Myocyte (in vitro differentiated cells): ENCODE results near the gene FRG2. TPM values are rescaled to one million over a fixed set of nuclear protein-coding genes. Genes with fewer than 3 reads are reported as not detected.
"Not testable (repeated sequence)": the region's sequence is repeated elsewhere in the genome, so short reads cannot be mapped to it uniquely, and the experiment has no call there.

ENCODE experiments used
- DNase-seq: peaks from one replicate; pipeline ENCODE4 v3.0.0-alpha.2; 2012; ENCODE audit warnings: low read depth
- polyA plus RNA-seq: library from polyadenylated mRNA; unstranded; fragments of >200 nt; gene quantifications from one replicate; pipeline ENCODE4 v1.2.1, GENCODE V29; 2012; ENCODE audit warnings: missing spikeins
- total RNA-seq: library from RNA; depleted of rRNA; stranded (reverse); fragments of >200 nt; gene quantifications from 2 replicates; pipeline ENCODE4 v1.2.3, GENCODE V29; 2014

FRG2 gene
- total RNA-seq = not detected in 2 replicates
- not detected for polyA plus RNA-seq

DNA sequence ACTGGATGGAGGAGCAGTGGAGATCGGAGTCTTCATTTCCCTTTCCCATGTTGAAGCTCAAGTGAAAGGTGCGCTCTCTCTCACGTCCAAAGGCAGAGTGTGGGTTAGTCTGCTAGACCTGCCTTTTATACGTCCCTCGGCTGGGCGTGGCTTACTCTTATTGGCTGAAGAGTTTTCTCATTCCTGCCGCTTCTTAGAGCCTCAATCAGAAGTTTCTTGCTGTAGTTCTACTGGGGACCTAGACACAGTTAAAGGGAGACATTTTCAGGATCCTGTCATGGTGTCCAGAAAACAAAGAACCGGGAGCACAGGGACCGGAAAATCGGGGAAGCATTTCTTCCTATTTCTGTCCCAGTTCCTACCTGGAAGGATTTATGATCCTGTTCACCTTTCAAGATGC is at the start of gene FRG2:
Gene FRG2, minus strand, starts transcription at position 101 of the 400 bp plus-strand sequence. Its CDS starts 52 bp downstream, at position 49.
- DNase-seq = not testable (repeated sequence)

DNA sequence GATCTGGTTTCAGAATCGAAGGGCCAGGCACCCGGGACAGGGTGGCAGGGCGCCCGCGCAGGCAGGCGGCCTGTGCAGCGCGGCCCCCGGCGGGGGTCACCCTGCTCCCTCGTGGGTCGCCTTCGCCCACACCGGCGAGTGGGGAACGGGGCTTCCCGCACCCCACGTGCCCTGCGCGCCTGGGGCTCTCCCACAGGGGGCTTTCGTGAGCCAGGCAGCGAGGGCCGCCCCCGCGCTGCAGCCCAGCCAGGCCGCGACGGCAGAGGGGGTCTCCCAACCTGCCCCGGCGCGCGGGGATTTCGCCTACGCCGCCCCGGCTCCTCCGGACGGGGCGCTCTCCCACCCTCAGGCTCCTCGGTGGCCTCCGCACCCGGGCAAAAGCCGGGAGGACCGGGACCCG is 41.3 kb upstream of the FRG2 start:
- not testable (repeated sequence) for DNase-seq

DNA sequence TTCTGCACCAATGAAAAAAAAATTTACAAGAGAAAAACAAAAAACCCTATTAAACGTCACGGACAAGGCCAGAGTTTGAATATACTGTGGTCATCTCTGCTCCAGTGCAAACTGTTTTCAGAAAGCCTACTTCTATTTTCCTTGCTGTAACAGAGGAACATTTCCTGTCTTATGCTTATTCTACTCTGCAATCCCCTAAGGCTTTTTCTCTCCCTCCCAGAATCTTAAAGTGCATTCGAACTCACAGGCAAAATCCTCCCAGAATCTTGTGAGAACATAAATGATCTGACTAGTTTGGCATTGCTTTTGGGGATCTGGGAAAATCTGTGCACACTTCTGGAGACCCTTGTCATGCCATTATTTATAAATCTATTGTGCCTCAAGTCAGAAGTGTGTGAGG is 37.7 kb upstream of the FRG2 start:
- DNase-seq = not testable (repeated sequence)

DNA sequence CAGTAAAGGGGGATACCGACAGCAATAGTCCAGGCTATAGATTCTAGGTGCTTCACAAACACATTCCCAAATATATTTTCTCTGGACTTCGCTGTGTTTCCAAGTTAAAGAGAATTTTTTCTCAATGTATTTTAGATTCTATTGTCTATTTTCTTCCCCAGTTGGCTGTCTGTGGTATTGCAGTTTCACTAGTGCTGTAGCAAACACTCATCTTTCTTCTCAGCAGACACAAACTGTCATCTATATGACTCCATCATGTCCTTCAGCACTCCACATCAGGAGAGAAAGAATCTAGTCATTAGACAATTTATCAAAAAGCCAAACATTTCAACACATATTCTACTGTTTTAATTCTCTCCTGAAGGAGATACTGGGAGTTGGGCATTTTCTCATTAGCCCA is 37.3 kb upstream of the FRG2 start, which contains the start of gene DBET:
Gene DBET, plus strand, starts transcription at position 161 of the 400 bp plus-strand sequence.
- DNase-seq = not testable (repeated sequence)

DNA sequence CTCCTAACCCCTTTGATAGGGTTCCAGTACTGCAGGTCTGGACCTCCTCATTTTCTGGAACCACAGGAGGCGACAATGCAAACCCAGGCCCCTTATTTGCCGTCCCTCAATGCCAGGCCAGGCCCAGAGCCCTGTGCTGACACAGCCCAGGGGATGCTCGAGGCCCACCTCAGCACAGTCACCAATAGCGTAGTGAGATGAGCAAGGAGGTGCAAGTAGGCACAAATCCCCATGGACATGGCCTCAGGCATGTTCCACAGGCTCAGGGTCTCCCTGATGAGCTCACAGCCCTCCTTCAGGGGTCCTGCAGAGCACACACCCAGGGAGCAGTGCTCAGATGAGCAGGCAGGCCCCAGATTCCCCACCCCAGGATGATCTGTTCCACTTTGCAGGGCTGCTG is 31.9 kb upstream of the FRG2 start:
- not testable (repeated sequence) for DNase-seq

DNA sequence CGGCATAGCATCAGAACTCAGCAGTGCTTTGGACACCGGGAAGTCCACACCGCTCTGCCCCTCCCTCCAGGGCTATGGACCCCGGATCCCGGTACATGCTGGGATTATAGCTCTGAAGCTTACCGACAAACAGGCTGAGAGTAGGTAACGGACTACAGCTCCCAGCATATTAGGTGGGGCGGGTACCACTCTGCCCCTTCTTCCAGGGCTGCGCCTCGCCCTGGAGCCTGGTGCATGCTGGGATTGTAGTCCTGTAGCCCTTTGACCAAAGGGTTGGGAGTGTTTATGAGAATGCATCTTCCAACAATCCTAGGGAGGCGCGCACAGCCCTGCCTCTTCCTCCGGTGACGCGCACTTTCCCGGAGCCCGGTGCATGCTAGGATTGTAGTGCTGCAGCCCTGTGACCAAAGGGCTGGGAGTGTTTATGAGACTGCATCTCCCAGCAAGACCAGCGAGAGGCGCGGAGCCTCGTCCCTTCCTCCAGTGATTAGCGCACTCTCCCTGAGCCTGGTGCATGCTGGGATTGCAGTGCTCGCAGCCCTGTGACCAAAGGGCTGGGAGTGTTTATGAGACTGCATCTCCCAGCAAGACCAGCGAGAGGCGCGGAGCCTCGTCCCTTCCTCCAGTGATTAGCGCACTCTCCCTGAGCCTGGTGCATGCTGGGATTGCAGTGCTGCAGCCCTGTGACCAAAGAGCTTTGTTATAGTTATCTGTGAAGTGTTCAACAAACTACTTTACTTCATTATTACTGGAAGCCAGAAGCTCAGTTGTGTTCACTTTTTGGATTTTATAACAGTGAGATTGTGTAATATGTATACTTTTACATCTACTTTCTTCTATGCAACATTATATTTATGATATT is 22.6 kb upstream of the FRG2 start:
- not testable (repeated sequence) for DNase-seq

DNA sequence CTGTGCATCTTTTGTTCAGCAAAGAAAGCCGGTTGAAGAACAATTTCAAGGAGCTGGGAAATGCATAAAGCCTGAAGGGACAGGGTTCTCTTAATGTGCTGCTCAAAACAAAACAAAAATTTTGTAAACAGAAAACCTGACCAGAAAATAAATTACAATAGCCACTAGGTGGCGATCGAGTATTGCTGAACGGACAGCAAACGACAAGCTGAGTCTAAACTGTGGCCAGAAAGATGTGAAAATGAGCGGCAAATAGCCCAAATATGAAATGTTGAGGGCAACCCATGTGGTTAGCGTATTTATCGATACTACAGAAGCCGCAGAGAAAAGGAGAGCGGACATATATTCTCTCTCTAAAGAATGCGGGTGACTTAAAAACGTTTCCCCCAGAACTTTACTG is 20.6 kb upstream of the FRG2 start:
- not testable (repeated sequence) for DNase-seq

DNA sequence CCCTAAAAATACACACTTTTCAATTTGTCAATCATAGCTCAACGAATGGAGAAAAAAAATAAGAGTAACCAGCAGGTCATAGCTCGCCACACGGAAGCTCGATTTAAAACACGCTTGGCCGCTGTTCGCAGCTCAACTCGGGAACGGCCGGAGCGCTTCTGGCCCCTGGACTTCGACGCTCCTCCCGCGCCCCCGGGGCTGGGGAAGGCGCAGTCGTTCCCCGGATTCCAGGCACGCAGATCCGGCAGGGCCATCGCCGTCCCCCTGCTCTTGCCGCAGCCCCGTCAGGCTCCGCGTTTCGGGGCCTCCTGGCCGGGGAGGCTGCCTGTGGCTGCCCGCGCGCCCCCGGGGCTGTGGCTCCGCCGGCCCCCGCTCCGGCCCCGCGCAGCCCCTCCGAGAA is 13.8 kb upstream of the FRG2 start:
- DNase-seq = not testable (repeated sequence)

DNA sequence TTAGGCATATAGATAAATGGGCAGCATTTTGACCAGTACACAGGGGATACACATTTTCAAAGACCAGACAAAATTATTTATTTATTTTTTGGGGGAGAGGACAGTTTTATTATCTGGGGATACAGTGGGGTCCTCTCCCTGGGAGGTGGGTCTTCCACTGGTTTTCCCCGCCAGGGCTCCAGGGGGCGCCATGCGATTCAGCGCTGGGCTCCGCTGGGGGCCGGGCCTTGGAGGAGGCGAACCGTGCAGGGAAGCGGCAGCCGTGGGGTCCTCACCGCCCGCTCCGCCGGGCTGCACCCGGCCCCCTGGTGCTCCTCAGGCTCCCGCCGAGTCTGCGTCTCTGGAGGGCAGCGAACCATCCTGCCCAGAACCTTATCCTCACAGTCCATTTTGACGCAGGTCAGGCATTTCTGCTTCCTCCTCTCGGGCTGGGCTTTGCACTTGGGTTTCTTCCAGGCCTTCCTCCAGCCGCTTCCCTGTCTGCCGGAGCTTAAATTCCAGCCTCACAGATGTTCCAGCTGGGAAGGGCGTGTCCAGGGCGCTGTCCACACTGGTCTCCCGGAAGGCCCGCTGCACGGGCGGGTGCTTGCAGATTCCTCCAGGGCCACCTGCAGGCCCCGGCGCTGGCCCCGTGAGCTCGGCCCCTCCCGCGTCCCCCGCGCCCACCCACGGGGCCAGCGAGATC is 10.8 kb upstream of the FRG2 start:
- not testable (repeated sequence) for DNase-seq

DNA sequence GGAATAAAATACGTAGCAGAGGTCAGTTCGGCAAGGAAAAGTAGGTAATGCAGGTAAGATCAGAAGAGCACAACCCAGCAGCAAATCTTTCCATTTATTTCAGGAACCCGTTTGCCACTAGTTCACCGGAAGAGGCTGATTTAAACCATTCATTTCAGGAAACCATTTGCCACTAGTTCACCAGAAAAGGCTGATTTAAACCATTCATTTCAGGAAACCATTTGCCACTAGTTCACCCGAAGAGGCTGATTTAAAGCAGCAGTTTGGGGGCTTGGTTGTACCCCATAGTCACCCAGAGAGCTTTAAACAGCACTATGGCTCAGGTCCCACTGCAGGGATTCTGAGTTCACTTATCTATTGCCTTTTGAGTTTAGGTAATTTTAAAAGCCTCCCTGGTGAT is 4.2 kb upstream of the FRG2 start:
- DNase-seq = not testable (repeated sequence)

DNA sequence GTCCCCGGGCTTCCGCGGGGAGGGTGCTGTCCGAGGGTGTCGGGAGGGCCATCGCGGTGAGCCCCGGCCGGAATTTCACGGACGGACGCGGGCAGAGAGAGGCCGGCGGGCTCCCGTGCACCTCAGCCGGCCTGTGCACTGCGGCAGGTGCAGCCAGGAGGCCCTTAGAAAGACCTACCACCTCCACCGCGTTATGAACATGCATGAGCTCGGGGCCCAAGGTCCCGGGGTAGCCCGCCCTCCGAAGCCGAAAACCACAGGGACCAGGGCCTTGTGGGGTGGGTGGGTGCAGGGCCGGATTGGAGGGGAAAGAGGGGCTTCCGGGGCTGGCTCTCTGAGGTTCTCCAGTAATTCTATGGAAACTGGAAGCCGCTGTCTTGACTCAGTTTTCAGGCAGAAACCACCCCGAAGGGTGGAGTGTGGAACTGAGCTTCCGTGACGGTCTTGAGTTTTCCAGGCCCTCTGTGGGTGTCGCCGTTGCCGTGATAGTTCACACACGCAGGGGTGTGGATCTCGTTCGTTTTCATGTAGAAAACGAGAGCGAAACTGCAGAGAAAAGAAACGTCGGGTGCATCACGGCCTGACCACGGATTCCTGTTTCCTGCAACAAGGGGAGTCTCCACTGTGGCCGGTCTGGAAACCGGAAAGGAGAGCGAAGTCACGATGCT is 4.3 kb downstream of the FRG2 start:
- DNase-seq = not testable (repeated sequence)

DNA sequence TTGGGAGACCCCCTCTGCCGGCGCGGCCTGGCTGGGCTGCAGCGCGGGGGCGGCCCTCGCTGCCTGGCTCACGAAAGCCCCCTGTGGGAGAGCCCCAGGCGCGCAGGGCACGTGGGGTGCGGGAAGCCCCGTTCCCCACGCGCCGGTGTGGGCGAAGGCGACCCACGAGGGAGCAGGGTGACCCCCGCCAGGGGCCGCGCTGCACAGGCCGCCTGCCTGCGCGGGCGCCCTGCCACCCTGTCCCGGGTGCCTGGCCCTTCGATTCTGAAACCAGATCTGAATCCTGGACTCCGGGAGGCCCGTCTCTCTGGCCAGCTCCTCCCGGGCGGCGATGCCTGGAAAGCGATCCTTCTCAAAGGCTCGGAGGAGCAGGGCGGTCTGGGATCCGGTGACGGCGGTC is 5.1 kb downstream of the FRG2 start:
- not testable (repeated sequence) for DNase-seq

DNA sequence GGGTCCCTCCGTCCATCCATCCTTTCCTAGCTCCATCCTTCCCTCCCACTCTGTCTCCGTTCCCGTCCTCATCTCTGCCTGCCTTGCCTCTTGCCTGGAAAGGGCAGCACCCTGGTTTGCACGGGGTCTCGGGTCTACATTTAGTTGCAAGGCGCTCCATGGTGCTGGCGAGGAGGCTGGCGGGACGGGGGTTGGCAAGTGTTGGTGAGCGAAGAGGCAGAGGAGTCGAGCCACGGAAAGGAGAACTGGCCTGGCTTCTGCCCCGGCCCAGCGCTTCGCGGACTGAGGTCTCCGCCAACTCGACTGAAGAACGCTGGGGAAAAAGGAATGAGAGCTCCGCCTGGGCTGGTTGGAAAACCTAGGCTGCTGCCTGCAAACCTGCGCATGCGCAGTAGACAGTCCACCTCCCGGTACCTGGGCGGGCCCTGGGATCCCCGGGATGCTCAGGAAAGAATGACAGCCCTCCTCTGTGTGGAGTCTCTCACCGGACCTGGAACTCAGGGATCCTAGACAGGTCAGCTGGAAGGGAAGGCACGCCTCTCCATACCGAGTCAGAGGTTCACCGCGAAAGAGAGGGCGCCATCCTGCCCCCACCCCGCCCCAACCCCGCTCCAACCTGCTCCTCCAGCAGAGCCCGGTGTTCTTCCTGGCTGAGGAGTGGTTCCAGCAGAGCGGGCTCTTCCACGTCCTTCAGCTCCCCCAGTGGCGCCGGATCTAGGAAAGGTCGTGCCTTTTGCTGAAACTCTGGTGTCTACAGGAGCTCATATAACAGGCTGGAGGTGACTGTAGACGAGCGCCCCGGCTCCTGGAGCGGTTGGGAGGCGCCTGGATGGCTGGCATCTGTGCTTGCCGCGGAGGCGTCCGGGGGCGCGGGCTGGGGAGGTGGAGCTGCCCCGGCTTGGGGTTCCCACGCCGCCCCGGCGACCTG is 6.0 kb downstream of the FRG2 start:
- no peak for DNase-seq

DNA sequence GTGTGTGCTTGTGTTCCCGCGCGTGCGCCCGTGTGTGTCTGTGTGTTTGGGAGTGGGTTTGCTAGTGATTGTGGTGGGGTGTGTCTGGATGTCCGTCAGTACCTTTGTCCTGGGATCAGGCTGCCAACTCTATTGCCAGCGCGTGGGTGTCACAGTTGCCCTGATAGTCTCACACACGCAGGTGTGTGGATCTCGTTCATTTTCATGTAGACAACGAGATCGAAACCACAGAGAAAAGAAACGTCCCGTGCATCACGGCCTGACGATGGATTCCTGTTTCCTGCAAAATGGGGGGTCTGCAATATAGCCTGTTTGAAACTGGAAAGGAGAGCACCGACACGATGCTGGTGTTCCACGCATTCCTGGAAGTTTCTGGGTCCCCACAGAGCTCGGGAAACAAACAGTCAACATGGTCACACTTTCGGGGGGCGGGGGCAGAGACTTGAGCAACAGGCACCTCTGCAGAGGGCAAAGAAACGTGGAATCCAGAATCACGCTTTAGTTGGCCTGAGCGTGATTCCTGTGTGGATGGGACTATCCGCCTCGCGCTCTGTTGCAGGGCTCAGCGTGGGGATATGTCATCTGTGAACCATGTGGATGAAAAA is 7.1 kb downstream of the FRG2 start:
- not testable (repeated sequence) for DNase-seq

DNA sequence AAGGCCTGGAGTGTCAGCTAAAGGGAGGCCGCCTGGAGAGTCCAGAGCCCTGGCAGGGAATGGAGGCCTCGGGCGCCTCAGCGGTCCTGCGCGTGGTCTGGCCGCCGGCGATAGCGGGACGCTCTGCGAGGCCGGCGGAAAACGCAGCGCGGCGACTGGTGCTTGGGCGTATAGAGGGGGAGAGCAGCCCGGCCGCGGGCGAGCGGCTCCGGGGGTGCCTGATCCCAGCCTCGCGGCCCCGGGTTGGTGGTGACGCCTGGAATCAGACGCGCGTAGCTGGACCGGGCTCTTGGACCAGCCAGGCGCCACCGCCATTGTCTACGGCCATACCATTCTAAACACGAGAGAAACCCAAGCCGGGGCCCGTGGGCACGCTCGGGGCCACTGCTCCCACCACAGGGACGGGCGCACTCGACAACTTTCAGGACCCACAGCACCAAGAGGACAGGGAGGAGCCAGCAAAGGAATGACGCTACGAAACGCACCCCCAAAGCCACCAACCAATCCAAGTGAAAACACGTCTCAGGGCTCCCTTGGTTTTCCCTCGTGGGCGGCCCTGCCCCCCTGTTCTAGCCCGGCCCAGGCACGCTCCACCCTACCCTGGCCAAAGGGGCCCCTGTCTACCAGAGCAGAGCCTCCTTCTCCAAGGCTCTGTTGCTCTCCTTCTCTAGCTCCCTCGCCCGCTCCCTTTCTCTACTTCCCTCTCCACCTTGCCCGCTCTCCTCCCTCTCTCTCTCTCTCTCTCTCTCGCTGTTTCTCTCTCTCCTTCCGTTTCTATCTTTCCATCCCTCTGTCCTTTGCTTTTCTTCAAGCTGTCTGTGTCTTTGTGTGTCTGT is 7.8 kb downstream of the FRG2 start:
- no peak for DNase-seq

DNA sequence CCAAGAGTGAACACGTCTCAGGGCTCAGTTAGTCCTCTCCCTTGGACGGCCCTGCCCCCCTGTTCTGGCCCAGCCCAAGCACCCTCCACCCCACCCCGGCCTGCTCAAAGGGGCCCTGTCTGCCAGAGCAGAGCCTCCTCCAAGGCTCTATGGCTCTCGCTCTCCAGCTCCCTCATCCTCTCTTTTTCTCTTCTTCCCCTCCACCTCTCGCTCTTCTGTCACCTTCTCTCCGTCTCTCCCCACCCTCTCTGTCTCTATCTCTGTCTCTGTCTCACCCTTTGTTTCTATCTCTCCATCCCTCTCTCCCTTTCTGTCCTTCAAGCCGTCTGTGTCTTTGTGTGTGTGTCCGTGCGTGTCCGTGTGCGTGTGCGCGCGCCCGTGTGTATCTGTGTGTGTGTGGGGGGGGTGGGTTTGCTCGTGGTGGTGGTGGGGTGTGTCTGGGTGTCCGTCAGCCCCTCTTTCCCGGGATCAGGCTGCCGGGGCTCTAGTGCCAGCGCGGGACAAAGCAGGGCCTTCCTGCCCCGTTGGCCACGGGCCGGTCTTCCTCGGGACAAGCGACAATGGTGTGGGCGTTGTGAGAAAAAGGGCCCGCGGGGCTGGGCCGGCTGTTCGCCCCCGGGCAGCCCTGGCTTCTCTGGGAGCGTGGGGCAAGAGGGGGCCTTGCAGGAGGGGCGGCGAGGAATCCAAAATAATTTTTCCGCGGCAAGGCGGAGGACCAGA is 8.7 kb downstream of the FRG2 start:
- DNase-seq = no peak

DNA sequence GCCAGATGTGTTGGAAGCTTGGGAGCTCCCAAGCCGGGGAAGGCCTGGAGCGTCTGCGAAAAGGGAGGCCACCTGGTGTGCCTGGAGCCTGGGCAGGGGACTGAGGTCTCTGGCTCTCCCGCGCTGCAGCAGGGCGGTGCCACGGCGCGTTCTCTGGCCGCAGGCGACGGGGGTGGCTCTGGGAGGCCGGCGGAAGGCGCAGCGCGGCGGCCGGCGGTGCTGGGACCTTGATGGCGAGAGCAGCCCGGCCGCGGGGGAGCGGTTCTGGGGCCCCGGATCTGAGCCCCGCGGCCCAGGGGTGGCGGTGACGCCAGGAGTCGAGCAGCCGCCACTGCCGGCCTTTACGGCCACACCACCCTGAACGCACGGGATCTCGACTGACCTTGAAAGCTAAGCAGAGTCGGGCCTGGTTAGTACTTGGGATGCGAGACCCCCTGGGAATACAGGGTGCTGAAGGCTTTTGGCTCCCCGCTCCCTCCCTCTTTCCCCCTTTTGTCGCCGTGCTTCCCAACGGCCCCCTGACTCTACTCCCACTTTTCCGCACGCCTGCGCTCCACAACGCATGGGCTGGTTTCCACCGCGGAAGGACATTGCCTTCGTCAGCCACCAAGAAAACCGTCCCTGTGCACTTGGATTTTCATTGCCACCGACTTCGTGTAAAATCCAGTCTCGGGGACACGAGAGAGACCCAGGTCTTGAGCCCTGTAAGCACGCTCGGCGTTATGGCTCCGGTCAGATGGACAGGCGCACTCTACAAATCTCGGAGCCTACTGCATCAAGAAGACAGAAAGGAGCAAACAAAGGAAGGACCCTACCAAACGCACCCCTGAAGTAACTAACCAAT is 9.5 kb downstream of the FRG2 start:
- no peak for DNase-seq
